Adrenal gland (tissue), 5 donors: ENCODE data around the gene CADM4.
"Not testable (repeated sequence)": the region's sequence is repeated elsewhere in the genome, so short reads cannot be mapped to it uniquely, and the experiment has no call there.

Source experiments
- POLR2A ChIP-seq, 2 donors: fragments of 450-650 bp; IDR thresholded peaks; one replicate each; pipeline ENCODE4 v1.6.1; 2017; ENCODE audit warnings: antibody characterized with exemption in 2 of 2, mild to moderate bottlenecking in 2 of 2, moderate library complexity in 1 of 2
- TF ChIP-seq, protein P1 (sequence below), 6 experiments: fragments of 450-650 bp in 4 of 6; fragments of 200-600 bp in 2 of 6; sonication (generic) in 1 of 6; IDR thresholded peaks; 1 replicate in 5 of 6; 2 replicates in 1 of 6; pipeline versions ENCODE4 v1.5.1 to v1.8.0; 2016 to 2021; ENCODE audit warnings: antibody characterized with exemption in 6 of 6, mild to moderate bottlenecking in 2 of 6, moderate library complexity in 1 of 6
- donor health status: DM: no; HTN: no; CAD: no.

- TF ChIP-seq, protein P1, sequence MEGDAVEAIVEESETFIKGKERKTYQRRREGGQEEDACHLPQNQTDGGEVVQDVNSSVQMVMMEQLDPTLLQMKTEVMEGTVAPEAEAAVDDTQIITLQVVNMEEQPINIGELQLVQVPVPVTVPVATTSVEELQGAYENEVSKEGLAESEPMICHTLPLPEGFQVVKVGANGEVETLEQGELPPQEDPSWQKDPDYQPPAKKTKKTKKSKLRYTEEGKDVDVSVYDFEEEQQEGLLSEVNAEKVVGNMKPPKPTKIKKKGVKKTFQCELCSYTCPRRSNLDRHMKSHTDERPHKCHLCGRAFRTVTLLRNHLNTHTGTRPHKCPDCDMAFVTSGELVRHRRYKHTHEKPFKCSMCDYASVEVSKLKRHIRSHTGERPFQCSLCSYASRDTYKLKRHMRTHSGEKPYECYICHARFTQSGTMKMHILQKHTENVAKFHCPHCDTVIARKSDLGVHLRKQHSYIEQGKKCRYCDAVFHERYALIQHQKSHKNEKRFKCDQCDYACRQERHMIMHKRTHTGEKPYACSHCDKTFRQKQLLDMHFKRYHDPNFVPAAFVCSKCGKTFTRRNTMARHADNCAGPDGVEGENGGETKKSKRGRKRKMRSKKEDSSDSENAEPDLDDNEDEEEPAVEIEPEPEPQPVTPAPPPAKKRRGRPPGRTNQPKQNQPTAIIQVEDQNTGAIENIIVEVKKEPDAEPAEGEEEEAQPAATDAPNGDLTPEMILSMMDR (IDR thresholded peaks at IDR 0.05), result not testable (repeated sequence)
- peak in 1 of 2 donors; percentile 19 for TF ChIP-seq POLR2A (IDR thresholded peaks at IDR 0.05)
These were observed 39.3 kb downstream of the CADM4 start for GRCh38 chr19:43600326-43600725.
